Keratinocyte (primary cell): ENCODE data around the gene LPCAT1.

Source experiments
- EZH2 ChIP-seq: IDR thresholded peaks from one replicate; pipeline ENCODE4 v1.6.1; 2012; ENCODE audit warnings: inconsistent platforms, mild to moderate bottlenecking, low read length, moderate library complexity
- TF ChIP-seq, protein P1 (sequence below), 3 experiments: IDR thresholded peaks in 1 of 3; conservative IDR thresholded peaks in 1 of 3; optimal IDR thresholded peaks in 1 of 3; 2 replicates in 2 of 3; 3 replicates in 1 of 3; pipeline versions ENCODE3 to v1.5.1; 2011; ENCODE audit warnings: low read length in 3 of 3, mild to moderate bottlenecking in 3 of 3, moderate library complexity in 2 of 3, control low read depth in 1 of 3, inconsistent platforms in 1 of 3; ENCODE audit not compliant: insufficient read depth in 2 of 3; ENCODE audit errors: extremely low read depth in 1 of 3

DNA sequence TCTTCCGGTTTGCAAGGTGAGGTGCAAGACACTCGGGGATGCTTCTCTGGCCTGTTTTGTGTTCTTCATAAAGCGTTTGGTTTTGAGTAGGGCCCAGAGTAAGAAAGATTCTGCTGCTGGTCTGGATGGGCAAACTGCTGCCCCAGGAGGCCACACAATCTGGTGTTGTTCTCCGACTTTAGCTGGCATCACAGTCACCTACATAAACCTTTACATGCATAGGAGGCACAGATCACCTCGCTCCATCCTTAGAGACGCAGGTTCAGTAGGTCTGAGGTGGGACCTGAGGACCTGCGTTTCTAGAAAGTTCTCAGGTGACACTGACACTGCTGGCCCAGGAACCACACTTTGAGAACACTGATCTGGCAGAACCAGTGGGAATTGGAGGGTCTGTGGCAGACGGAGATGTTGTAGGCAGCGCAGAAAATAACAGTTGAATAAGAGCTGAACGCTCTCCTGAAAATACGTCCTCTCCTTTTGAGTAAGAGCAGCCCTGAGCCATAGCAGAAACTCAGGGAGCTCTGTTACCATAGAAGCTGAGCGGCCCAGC is 74.6 kb downstream of the LPCAT1 start:
- TF ChIP-seq, protein P1, sequence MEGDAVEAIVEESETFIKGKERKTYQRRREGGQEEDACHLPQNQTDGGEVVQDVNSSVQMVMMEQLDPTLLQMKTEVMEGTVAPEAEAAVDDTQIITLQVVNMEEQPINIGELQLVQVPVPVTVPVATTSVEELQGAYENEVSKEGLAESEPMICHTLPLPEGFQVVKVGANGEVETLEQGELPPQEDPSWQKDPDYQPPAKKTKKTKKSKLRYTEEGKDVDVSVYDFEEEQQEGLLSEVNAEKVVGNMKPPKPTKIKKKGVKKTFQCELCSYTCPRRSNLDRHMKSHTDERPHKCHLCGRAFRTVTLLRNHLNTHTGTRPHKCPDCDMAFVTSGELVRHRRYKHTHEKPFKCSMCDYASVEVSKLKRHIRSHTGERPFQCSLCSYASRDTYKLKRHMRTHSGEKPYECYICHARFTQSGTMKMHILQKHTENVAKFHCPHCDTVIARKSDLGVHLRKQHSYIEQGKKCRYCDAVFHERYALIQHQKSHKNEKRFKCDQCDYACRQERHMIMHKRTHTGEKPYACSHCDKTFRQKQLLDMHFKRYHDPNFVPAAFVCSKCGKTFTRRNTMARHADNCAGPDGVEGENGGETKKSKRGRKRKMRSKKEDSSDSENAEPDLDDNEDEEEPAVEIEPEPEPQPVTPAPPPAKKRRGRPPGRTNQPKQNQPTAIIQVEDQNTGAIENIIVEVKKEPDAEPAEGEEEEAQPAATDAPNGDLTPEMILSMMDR (optimal IDR thresholded peaks at IDR 0.05 in 1 of 3, IDR thresholded peaks at IDR 0.05 in 1 of 3, conservative IDR thresholded peaks at IDR 0.05 in 1 of 3; ENCODE audit: extremely low read depth in 1 of 3, insufficient read depth in 2 of 3, low read length in 3 of 3), result no peak
- TF ChIP-seq EZH2, result no peak
